Measurements from ENCODE around the gene MEG3. TPM values are rescaled to one million over a fixed set of nuclear protein-coding genes. Genes with fewer than 3 reads are reported as not detected.

Gene MEG3
- total RNA-seq, 1 donor from 2014 or later: 32.3 TPM

DNA sequence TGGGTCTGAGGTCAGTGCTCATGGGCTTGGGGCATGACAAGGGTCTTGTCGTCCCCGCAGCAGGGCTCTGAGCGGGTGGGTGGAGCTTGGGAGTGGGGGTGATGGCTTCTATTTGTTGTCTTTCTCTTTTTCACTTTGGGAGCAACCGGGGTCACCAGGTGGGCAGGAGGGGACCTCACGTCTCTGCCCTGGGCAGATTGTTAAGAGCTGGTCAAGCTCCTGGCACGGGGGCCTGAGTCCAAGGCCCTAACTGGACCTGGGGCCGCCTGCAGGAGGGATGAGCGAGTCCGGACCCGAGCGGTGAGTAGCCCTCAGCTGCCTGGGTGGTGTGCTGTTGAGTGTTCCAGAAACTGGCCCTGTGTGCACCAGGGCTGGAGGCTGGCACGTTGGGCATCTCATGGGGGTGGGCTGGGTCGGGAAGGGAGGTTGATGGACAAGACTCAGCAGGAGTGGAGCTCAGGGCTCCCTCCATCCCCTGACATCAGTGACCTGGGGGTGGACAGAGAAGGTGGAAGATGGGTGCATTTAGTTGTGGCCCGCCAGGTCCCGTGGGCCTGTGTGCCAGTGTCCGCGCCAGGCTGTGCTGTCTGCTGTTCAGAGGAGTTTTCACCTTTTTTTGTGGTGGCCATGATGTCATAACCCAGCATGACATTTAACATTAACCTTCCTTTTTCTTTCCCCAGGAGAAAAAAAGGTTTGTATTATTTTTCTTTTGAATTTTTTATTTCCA, 50.1 kb downstream of the MEG3 start:
- Mint-ChIP-seq H3K9me3 (ENCODE audit: low read depth) (peaks cover 4% of the 10 kb centered on the region), H3K27me3 (no peaks in the 10 kb centered on the region), H3K4me3 (ENCODE audit: low read depth) (no peak overlapping the region), H3K4me1 (ENCODE audit: low read depth) (peaks cover 2% of the 10 kb centered on the region), H3K36me3 (ENCODE audit: insufficient read depth) (peaks cover 4% of the 10 kb centered on the region), H3K27ac (no peak overlapping the region)
- TF ChIP-seq CTCF (IDR thresholded peaks at IDR 0.05; ENCODE audit: unreplicated experiment): no peak
- no peak for DNase-seq (ENCODE audit: low spot score, unreplicated experiment)

DNA sequence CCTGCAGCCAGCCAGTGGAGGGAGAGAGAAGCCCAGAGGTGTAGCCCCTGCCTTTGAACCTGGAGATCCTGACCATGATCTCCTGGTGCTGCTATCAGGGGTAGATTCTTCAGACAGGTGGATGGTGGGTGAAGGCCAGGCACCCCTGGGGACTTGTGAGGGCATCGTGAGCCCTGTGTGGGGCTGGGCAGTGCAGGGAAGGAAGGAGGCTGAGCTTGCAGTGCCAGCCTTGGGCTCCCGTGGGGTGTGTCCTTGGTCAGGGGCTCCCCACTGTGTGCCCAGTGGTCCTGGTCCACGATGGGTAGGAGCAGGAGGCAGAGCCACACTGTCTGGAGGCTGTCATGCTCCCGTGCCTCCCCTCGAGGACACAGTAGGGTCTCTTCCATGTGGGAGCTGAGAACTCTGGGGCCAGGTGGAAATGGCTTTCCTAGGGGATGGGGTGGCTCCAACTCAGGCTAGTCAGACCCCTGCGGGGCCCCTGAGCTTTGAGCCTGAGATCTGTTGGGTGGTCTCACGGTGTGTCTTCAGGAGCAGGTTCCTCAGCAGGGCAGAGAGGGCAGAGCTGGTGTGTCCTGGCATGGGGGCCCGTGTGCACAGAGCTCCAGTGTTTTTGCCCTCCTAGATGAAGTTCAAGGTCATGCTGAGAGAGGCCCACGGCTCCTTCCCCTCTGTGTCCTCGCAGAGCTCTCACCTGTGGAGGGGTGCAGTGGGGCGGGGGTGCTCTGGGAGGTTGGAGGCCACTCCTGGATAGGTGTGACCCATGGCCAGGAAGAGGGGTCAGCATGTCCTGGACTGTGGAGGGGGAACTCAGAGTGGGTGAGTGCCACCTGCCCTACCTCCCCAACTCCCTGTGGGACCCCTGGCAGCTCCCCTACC, 52.6 kb downstream of the MEG3 start:
- H3K9me3 Mint-ChIP-seq (ENCODE audit: low read depth): peaks cover 17% of the 10 kb centered on the region
- no peak overlapping the region for H3K27ac Mint-ChIP-seq
- peaks cover 2% of the 10 kb centered on the region for H3K4me1 Mint-ChIP-seq (ENCODE audit: low read depth)
- no peaks in the 10 kb centered on the region for H3K27me3 Mint-ChIP-seq
- no peak for TF ChIP-seq CTCF (IDR thresholded peaks at IDR 0.05; ENCODE audit: unreplicated experiment)
- no peak overlapping the region for H3K4me3 Mint-ChIP-seq (ENCODE audit: low read depth)
- H3K36me3 Mint-ChIP-seq (ENCODE audit: insufficient read depth): peaks cover 23% of the 10 kb centered on the region
- no peak for DNase-seq (ENCODE audit: low spot score, unreplicated experiment)

GRCh38 chr14:100879194-100879593, 53.3 kb downstream of the MEG3 start:
- H3K4me1 Mint-ChIP-seq (ENCODE audit: low read depth): peaks cover 2% of the 10 kb centered on the region

DNA sequence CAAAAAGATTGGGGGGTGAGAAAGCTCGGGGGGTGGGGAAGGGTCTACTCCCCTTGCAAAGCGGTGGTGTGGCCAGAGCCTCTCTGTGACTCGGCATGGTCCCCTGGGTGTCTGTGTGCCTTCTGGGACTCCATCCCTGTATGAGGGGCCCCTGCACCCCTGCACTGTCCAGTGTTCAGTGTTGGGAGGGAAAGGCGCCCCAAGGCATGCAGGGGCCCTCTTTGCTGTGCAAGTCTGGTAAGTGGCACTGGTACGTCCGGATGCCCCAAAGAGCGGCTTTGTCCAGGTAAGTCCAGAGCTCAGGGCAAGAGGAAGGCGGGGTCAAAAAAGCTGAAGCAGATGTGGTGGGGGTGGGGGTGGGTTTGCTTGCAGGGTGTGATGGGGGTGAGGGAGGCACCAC, 53.9 kb downstream of the MEG3 start:
- Mint-ChIP-seq H3K4me1 (ENCODE audit: low read depth) (peaks cover 2% of the 10 kb centered on the region), H3K27ac (no peak overlapping the region), H3K27me3 (no peaks in the 10 kb centered on the region), H3K4me3 (ENCODE audit: low read depth) (no peak overlapping the region), H3K36me3 (ENCODE audit: insufficient read depth) (peaks cover 35% of the 10 kb centered on the region), H3K9me3 (ENCODE audit: low read depth) (peaks cover 25% of the 10 kb centered on the region)
- DNase-seq (ENCODE audit: low spot score, unreplicated experiment): no peak
- no peak for TF ChIP-seq CTCF (IDR thresholded peaks at IDR 0.05; ENCODE audit: unreplicated experiment)

More at GRCh38 chr14:100879194-100879593, 53.3 kb downstream of the MEG3 start:
- H3K9me3 Mint-ChIP-seq (ENCODE audit: low read depth): peaks cover 23% of the 10 kb centered on the region
- H3K27ac Mint-ChIP-seq: no peak overlapping the region
- TF ChIP-seq CTCF (IDR thresholded peaks at IDR 0.05; ENCODE audit: unreplicated experiment): no peak
- no peak overlapping the region for H3K4me3 Mint-ChIP-seq (ENCODE audit: low read depth)
- no peak for DNase-seq (ENCODE audit: low spot score, unreplicated experiment)
- no peaks in the 10 kb centered on the region for H3K27me3 Mint-ChIP-seq
- H3K36me3 Mint-ChIP-seq (ENCODE audit: insufficient read depth): peaks cover 29% of the 10 kb centered on the region

DNA sequence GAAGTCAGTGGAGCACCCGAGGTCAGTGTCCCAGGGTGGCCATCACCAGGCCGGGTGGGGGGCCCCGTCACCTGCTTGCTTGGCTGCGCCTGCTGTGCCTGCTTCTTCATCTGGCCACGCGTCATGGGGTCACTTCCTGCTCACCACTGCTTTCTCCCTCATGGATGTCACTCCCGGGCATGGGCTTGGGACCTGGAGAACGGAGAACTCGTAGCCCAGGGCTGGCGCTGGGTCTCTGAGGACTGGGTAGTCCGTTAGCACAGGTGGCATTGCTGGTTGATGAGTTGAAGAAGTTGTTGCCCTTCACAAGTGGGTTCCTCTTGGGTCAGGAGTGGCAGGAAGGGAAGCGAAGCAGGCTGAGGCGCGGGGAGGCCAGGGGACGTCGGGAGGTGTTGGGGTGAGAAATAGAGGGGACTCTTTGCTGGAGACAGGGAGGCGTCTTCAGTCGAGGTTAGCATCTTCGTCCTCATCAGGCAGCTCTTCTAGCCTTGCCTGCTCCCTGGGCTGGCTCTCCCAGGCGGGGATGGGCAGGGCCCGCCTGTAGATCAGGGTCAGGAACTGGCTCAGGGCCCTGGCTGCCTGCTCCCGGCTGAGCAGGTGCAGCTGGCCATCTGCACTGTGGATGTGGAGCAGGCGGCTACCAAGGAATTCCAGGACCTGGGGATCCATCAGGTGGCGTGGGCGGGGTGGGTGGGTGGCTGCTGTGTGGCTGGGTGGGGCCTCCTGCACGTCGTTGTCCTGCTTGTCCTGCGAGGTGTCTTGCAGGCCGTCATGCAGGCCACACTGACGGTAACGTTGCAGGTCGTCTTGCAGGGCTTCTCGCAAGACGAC, 54.6 kb downstream of the MEG3 start:
- peaks cover 1% of the 10 kb centered on the region for H3K27me3 Mint-ChIP-seq
- DNase-seq (ENCODE audit: low spot score, unreplicated experiment): no peak
- H3K36me3 Mint-ChIP-seq (ENCODE audit: insufficient read depth): peaks cover 37% of the 10 kb centered on the region
- no peak overlapping the region for H3K4me3 Mint-ChIP-seq (ENCODE audit: low read depth)
- H3K9me3 Mint-ChIP-seq (ENCODE audit: low read depth): peaks cover 25% of the 10 kb centered on the region
- peak overlapping the region; percentile 22 for H3K27ac Mint-ChIP-seq
- H3K4me1 Mint-ChIP-seq (ENCODE audit: low read depth): peaks cover 2% of the 10 kb centered on the region
- no peak for TF ChIP-seq CTCF (IDR thresholded peaks at IDR 0.05; ENCODE audit: unreplicated experiment)

All from progenitor cell of endocrine pancreas (in vitro differentiated cells).